Karpas-422 (cell line): ENCODE data around the gene KDF1. TPM values are rescaled to one million over a fixed set of nuclear protein-coding genes. Genes with fewer than 3 reads are reported as not detected.
A peak's percentile ranks its signal among the peaks of the same experiment; 100 is the strongest.
"Not testable (repeated sequence)": the region's sequence is repeated elsewhere in the genome, so short reads cannot be mapped to it uniquely, and the experiment has no call there.

ENCODE experiments used
- DNase-seq: peaks from one replicate; pipeline ENCODE4 v3.0.0-alpha.2; 2015
- H2AFZ ChIP-seq: fragments of 200-600 bp; sonication (generic); 2 replicates; pipeline ENCODE4 v1.6.1; 2014; ENCODE audit warnings: antibody characterized with exemption, low read length, mixed read lengths
- H3K27ac ChIP-seq: fragments of 200-600 bp; sonication (generic); 2 replicates; pipeline ENCODE4 v1.5.1; 2014; ENCODE audit warnings: mild to moderate bottlenecking, low read length, moderate library complexity
- H3K27me3 ChIP-seq: fragments of 200-600 bp; sonication (generic); 2 replicates; pipeline ENCODE4 v1.6.1; 2014; ENCODE audit warnings: low read length, mixed read lengths
- H3K36me3 ChIP-seq: fragments of 200-600 bp; sonication (generic); 2 replicates; pipeline ENCODE4 v1.6.1; 2014; ENCODE audit warnings: low read length, mixed read lengths; ENCODE audit not compliant: insufficient read depth
- H3K4me1 ChIP-seq: fragments of 200-600 bp; sonication (generic); 2 replicates; pipeline ENCODE4 v1.6.1; 2014; ENCODE audit warnings: mild to moderate bottlenecking, low read length, mixed read lengths
- H3K4me2 ChIP-seq: fragments of 200-600 bp; sonication (generic); 2 replicates; pipeline ENCODE4 v1.6.1; 2014; ENCODE audit warnings: low read length, low read depth, mild to moderate bottlenecking; ENCODE audit not compliant: poor library complexity, severe bottlenecking
- H3K4me3 ChIP-seq: fragments of 200-600 bp; sonication (generic); 2 replicates; pipeline ENCODE4 v1.5.1; 2014; ENCODE audit warnings: mild to moderate bottlenecking, antibody characterized with exemption, low read length, mixed read lengths
- H3K79me2 ChIP-seq: fragments of 200-600 bp; sonication (generic); 2 replicates; pipeline ENCODE4 v1.6.1; 2014; ENCODE audit warnings: mild to moderate bottlenecking, low read length, mixed read lengths
- H3K9ac ChIP-seq: fragments of 200-600 bp; sonication (generic); 2 replicates; pipeline ENCODE4 v1.6.0; 2014; ENCODE audit warnings: low read length
- H3K9me2 ChIP-seq: fragments of 200-600 bp; sonication (generic), shearing (Covaris generic); replicated peaks from 2 replicates; pipeline ENCODE4 v1.6.0; 2014; ENCODE audit warnings: mild to moderate bottlenecking, low read length, moderate library complexity; ENCODE audit not compliant: insufficient read depth
- H3K9me3 ChIP-seq: fragments of 300-700, 200-600 bp; sonication (generic); 2 replicates; pipeline ENCODE4 v1.6.1; 2014; ENCODE audit warnings: low read length, mixed read lengths
- H4K20me1 ChIP-seq: fragments of 200-600 bp; sonication (generic); 2 replicates; pipeline ENCODE4 v1.6.1; 2014; ENCODE audit warnings: mild to moderate bottlenecking, antibody characterized with exemption, low read length, low read depth; ENCODE audit not compliant: insufficient read depth
- total RNA-seq: library from RNA; depleted of rRNA; stranded (reverse); fragments of >200 nt; shearing (Covaris generic); gene quantifications from 2 replicates; pipeline ENCODE4 v1.2.3, GENCODE V29; 2014; ENCODE audit warnings: low replicate concordance

The KDF1 gene
- total RNA-seq, 1 experiment from 2014 or later: not detected

DNA sequence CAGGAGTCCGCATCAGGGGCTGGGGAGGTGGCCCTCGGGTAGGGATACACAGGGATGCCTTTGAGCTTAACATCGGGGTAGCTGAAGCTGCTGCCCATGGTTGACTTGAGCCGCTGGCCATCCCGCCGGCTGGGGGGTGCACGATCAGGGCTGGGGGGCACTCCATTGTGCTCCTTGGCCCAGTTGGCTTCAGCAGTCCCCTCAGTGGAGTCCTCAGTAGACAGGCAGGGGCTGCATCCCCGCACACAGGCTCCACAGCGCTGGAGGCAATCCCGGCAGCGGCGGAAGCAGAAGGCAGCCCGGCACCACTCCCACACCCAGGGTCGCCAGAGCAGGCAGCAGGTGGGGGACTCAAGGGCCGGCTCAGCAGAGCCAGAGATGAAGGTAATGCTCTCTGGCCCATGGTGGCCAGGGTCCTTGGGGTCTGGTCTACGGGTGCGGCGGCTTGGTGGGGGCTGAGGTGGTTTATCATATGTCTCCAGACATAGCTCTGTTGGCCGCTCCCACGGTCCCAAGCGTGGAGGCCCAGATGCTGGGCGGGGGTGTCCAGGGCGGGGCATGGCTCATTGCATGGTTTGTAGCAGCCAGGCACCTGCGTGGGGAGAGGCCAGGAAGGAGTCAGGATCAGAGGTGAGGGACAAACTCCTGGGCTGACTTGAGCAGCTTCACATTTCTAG, 8.3 kb downstream of the KDF1 start:
- no peak for DNase-seq
- no peaks in the 10 kb centered on the region for H3K9me3 ChIP-seq
- no peaks in the 10 kb centered on the region for H3K9me2 ChIP-seq
- H3K4me3 ChIP-seq: no peak overlapping the region
- H3K4me1 ChIP-seq: peaks cover 21% of the 10 kb centered on the region
- H2AFZ ChIP-seq: no peak overlapping the region
- H3K36me3 ChIP-seq: no peaks in the 10 kb centered on the region
- H3K27ac ChIP-seq: no peak overlapping the region
- no peaks in the 10 kb centered on the region for H4K20me1 ChIP-seq
- H3K4me2 ChIP-seq: no peak overlapping the region
- H3K79me2 ChIP-seq: no peaks in the 10 kb centered on the region
- no peak overlapping the region for H3K9ac ChIP-seq
- H3K27me3 ChIP-seq: no peaks in the 10 kb centered on the region

DNA sequence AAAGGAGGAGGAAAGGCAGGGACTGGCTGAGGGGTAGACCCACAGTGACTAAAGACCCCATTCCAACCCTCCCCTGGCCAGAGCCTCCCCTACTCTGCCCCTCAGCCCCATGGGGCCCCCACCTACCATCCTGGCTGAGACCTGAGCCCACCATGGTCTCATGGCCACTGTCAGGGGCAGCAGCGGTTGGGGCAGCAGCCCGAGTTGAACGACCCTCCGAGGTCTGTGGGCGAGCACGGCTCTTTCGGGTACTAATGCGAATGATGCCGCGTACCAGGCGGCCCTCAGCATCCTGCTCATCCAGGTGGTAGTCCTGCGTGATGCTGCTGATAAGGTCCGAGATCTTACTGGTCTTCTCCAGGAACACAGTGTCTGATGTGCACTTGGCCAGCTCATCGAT, 9.1 kb downstream of the KDF1 start:
- H2AFZ ChIP-seq: no peak overlapping the region
- no peak overlapping the region for H3K27ac ChIP-seq
- no peaks in the 10 kb centered on the region for H3K36me3 ChIP-seq
- H3K4me2 ChIP-seq: no peak overlapping the region
- no peak overlapping the region for H3K4me3 ChIP-seq
- H3K27me3 ChIP-seq: no peaks in the 10 kb centered on the region
- H3K9me2 ChIP-seq: no peaks in the 10 kb centered on the region
- H3K4me1 ChIP-seq: peaks cover 21% of the 10 kb centered on the region
- no peak overlapping the region for H3K9ac ChIP-seq
- H3K79me2 ChIP-seq: no peaks in the 10 kb centered on the region
- no peaks in the 10 kb centered on the region for H3K9me3 ChIP-seq
- no peaks in the 10 kb centered on the region for H4K20me1 ChIP-seq
- no peak for DNase-seq

DNA sequence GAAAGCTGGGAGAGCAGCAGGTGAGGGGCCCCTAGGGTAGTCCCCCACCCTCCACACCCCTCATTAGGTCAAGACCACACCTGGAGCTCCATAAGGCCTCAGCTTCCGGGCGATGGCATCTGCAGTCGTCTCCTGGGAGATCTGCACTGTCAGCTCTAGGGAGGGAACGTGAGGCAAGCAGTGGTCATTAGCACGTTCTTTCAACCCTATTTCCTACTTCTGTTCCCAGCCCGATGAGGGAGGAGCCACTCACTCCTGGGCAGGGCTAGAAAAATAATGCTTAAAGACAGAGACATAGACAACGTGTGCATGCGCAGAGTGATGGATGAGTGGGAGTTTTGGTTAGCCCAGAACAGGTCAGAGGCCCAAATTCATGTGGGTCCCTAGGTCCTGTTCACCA, 9.7 kb downstream of the KDF1 start:
- Histone ChIP-seq H3K9me3 (no peaks in the 10 kb centered on the region), H3K9me2 (no peaks in the 10 kb centered on the region), H3K27ac (no peak overlapping the region), H4K20me1 (no peaks in the 10 kb centered on the region), H3K4me3 (no peak overlapping the region; the same call in 1 of the 2 replicates), H2AFZ (no peak overlapping the region; the same call in 1 of the 2 replicates), H3K27me3 (no peaks in the 10 kb centered on the region), H3K4me1 (peaks cover 21% of the 10 kb centered on the region), H3K4me2 (peak overlapping the region; percentile 32), H3K36me3 (0 out of 2 replicates have a peak, but pooled peaks cover 1% of the 10 kb centered on the region), H3K9ac (peak overlapping the region; percentile 19; the same call in 1 of the 2 replicates), H3K79me2 (no peaks in the 10 kb centered on the region)
- DNase-seq: peak; percentile 62

DNA sequence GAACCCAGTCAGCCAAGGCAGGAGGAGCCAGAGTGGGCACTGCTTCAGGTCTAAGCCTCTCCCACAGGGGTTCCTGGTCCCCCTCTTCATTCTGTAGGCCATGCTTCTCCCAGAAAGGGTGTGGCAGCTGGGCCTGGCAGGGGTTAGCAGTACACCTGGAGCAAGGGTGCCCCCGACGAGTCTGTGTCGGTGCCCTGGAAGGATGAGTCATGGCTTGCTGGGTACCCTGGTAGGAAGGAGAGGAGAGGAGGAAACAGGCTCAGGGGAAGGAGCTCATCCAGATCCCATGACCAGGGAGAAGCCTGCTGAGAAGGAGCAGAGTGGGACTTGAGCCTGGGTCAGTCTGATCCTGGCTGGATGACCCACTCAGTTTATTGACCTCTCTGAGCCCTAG, 10.3 kb downstream of the KDF1 start:
- no peaks in the 10 kb centered on the region for H3K79me2 ChIP-seq
- no peak overlapping the region for H3K4me3 ChIP-seq
- H4K20me1 ChIP-seq: no peaks in the 10 kb centered on the region
- DNase-seq: no peak
- no peak overlapping the region for H3K27ac ChIP-seq
- H3K36me3 ChIP-seq: 0 out of 2 replicates have a peak, but pooled peaks cover 5% of the 10 kb centered on the region
- no peak overlapping the region for H3K9ac ChIP-seq
- no peaks in the 10 kb centered on the region for H3K27me3 ChIP-seq
- H3K9me2 ChIP-seq: no peaks in the 10 kb centered on the region
- H3K4me2 ChIP-seq: peak overlapping the region; percentile 32
- peaks cover 21% of the 10 kb centered on the region for H3K4me1 ChIP-seq
- H2AFZ ChIP-seq: no peak overlapping the region
- H3K9me3 ChIP-seq: no peaks in the 10 kb centered on the region

DNA sequence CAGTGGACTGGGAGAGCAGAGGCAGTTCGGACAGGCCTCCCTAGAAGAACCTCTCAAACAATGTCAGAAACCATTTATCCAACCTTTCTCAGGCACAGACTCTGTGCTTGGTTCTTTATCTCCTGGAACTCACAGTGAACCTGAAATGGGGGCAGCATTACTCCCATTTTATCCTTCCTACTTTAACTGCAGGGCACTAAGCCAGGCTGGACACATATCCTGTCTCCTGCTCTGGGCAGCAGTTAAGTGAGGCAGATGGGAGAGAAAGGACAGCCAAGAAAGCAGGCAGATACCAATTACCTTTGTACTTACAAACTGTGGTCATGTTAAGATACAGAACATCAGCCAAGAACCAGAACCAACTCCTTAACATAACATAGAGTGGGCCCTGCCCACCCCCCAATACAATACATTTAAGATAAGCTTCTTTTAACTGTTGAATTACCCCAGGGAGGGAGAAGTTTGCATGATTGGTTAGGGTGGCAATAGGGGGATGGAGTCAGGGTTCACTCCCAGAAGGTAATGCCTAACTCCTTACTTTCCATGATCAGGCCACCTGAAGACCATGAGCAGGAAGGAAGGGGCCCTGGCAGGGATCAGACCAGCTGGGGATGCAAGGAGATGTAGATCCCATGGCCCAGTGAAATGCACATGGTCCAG, 10.9 kb downstream of the KDF1 start:
- no peak overlapping the region for H3K27ac ChIP-seq
- 0 out of 2 replicates have a peak, but pooled peaks cover 5% of the 10 kb centered on the region for H3K36me3 ChIP-seq
- no peak overlapping the region for H3K4me3 ChIP-seq
- H3K9me3 ChIP-seq: no peaks in the 10 kb centered on the region
- peaks cover 21% of the 10 kb centered on the region for H3K4me1 ChIP-seq
- H3K79me2 ChIP-seq: no peaks in the 10 kb centered on the region
- no peaks in the 10 kb centered on the region for H3K27me3 ChIP-seq
- DNase-seq: no peak
- no peaks in the 10 kb centered on the region for H4K20me1 ChIP-seq
- H3K9me2 ChIP-seq: no peaks in the 10 kb centered on the region
- H3K9ac ChIP-seq: no peak overlapping the region
- H2AFZ ChIP-seq: no peak overlapping the region
- H3K4me2 ChIP-seq: no peak overlapping the region

DNA sequence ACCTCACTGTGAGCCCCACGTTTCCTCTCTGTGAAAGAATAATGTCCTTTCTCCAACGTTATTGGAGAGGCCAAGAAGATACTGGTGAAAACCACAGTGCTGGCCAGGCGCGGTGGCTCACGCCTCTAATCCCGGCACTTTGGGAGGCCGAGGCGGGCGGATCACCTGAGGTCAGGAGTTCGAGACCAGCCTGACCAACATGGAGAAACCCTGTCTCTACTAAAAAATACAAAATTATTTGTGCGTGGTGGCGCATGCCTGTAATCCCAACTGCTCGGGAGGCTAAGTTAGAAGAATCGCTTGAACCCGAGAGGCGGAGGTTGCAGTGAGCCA, 11.6 kb downstream of the KDF1 start:
- DNase-seq, H3K27me3 ChIP-seq, H3K9me2 ChIP-seq, H3K4me3 ChIP-seq, H3K9me3 ChIP-seq, H3K9ac ChIP-seq, H4K20me1 ChIP-seq, H3K79me2 ChIP-seq, H3K4me2 ChIP-seq, H3K27ac ChIP-seq, H2AFZ ChIP-seq, H3K36me3 ChIP-seq: not testable (repeated sequence)
- H3K4me1 ChIP-seq: peaks cover 21% of the 10 kb centered on the region

DNA sequence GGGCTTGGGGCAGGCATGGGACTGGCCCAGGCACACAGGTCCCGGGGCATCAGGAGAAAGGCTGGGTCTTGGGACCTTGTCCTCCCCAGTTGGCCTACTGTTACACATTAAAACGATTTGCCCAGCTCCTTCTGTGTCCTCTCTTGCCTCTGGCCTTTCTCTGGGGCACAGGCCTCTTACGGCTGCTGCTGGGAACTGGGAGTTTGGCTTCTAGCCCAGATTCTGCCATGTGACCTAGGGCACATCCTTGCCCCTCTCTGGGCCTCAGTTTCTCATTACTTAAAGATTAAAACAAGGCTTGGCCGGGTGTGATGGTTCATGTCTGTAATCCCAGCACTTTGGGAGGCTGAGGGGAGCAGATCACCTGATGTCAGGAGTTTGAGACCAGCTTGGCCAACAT, 14.0 kb downstream of the KDF1 start:
- Histone ChIP-seq H2AFZ (no peak overlapping the region), H3K4me2 (no peak overlapping the region), H3K27ac (no peak overlapping the region)

DNA sequence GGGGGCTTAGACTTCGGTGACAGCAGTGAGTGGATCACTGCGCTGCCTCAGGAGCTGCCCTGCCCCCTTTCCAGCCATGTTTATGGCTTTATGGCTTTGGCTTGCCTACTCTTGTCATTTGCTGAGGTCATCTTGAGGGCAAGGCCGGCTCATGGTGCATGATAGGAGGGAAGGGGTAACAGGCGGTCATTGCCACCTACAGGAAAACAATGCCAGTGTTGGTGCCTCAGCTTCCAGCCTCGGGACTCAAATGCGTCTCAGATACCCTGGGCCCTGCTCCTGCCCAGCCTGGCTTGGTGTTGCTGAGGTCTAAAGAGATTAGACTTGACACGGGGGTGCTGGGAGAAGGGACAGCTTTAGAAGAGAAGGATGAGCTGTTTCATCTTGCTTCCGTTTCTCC, 14.5 kb downstream of the KDF1 start:
- H3K9ac ChIP-seq: no peak overlapping the region
- no peaks in the 10 kb centered on the region for H3K9me2 ChIP-seq
- H3K27me3 ChIP-seq: no peaks in the 10 kb centered on the region
- H3K79me2 ChIP-seq: no peaks in the 10 kb centered on the region
- no peaks in the 10 kb centered on the region for H4K20me1 ChIP-seq
- H3K4me2 ChIP-seq: no peak overlapping the region
- no peak overlapping the region for H3K4me3 ChIP-seq
- no peak overlapping the region for H3K27ac ChIP-seq
- peaks cover 18% of the 10 kb centered on the region for H3K4me1 ChIP-seq
- DNase-seq: no peak
- H3K9me3 ChIP-seq: no peaks in the 10 kb centered on the region
- H3K36me3 ChIP-seq: peaks cover 20% of the 10 kb centered on the region; the same call in 1 of the 2 replicates
- no peak overlapping the region for H2AFZ ChIP-seq

More for the DNA sequence above, 14.0 kb downstream of the KDF1 start:
- Histone ChIP-seq H3K27me3 (no peaks in the 10 kb centered on the region), H3K36me3 (peaks cover 19% of the 10 kb centered on the region; the same call in 1 of the 2 replicates), H3K9ac (no peak overlapping the region), H3K79me2 (no peaks in the 10 kb centered on the region), H4K20me1 (no peaks in the 10 kb centered on the region), H3K4me1 (peaks cover 21% of the 10 kb centered on the region), H3K9me2 (no peaks in the 10 kb centered on the region), H3K4me3 (no peak overlapping the region), H3K9me3 (no peaks in the 10 kb centered on the region)
- no peak for DNase-seq
